MM.1S (cell line): ENCODE data around the gene PROK2.

Experiments
- EZH2 ChIP-seq: fragments of 300-600 bp; sonication (generic); optimal IDR thresholded peaks from 2 replicates; pipeline ENCODE3; 2017; ENCODE audit warnings: low read depth, mild to moderate bottlenecking, antibody characterized with exemption, low read length, mixed read lengths
- EZH2phosphoT487 ChIP-seq: fragments of 300-600 bp; sonication (generic); IDR thresholded peaks from 2 replicates; pipeline ENCODE4 v1.6.1; 2018; ENCODE audit warnings: antibody characterized with exemption, low read length
- TF ChIP-seq, protein P1 (sequence below): fragments of 300-600 bp; sonication (generic); IDR thresholded peaks from 2 replicates; pipeline ENCODE4 v1.5.1; 2016; ENCODE audit warnings: antibody characterized with exemption, low read length, mixed read lengths

DNA sequence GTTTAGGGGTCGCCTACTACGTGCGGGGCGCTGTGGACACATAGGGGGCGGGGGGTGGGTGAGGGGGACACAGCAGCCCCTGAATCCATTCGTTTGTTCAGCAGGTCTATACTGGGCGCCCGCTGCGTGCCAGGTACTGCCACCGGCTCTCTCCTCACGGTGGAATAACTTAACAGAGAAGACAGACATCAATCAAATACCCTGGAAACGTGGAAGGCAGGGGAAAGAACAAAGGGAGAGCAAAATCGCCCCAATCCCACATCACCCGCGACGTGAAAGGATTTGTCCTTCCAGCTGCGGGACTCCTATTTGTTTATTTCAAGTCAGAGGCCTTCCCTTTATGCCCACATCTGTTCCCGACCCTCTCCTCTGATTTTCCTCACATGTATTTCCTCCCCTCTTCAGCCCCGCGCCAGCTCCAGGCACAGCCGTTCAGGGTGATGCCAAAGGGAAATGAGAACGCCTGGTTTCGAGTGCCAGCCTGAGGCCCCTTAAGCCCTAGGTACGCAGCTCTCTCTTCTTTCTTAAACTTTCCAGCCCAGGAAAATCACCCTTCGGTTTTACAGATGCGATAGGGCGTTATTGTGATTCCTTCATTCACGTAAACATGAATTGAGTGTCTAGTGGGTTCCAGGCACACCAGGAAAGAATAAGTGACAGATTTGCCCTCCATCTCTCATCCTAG, 726 bp upstream of the PROK2 start:
- TF ChIP-seq, protein P1, sequence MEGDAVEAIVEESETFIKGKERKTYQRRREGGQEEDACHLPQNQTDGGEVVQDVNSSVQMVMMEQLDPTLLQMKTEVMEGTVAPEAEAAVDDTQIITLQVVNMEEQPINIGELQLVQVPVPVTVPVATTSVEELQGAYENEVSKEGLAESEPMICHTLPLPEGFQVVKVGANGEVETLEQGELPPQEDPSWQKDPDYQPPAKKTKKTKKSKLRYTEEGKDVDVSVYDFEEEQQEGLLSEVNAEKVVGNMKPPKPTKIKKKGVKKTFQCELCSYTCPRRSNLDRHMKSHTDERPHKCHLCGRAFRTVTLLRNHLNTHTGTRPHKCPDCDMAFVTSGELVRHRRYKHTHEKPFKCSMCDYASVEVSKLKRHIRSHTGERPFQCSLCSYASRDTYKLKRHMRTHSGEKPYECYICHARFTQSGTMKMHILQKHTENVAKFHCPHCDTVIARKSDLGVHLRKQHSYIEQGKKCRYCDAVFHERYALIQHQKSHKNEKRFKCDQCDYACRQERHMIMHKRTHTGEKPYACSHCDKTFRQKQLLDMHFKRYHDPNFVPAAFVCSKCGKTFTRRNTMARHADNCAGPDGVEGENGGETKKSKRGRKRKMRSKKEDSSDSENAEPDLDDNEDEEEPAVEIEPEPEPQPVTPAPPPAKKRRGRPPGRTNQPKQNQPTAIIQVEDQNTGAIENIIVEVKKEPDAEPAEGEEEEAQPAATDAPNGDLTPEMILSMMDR = no peak
- TF ChIP-seq EZH2 = no peak
- TF ChIP-seq EZH2phosphoT487 = no peak
